Kidney epithelial cell (primary cell): Measurements from ENCODE around the gene CTNNBIP1. TPM values are rescaled to one million over a fixed set of nuclear protein-coding genes. Genes with fewer than 3 reads are reported as not detected.

Source experiments
- DNase-seq: peaks from one replicate; pipeline ENCODE4 v3.0.0-alpha.2; 2010; ENCODE audit warnings: low read depth
- H3K27me3 ChIP-seq: 2 replicates; pipeline ENCODE4 v1.6.0; 2011; ENCODE audit warnings: low read length; ENCODE audit not compliant: control insufficient read depth, insufficient read depth
- H3K36me3 ChIP-seq: 2 replicates; pipeline ENCODE4 v1.5.1; 2011; ENCODE audit warnings: low read length; ENCODE audit not compliant: control insufficient read depth, insufficient read depth
- H3K4me3 ChIP-seq: 2 replicates; pipeline ENCODE4 v1.5.1; 2011; ENCODE audit warnings: low read depth, mild to moderate bottlenecking, control low read depth, low read length
- total RNA-seq: library from RNA; depleted of rRNA; stranded (reverse); fragments of >200 nt; gene quantifications from 2 replicates; pipeline ENCODE4 v1.2.3, GENCODE V29; 2015
- TF ChIP-seq, protein P1 (sequence below): IDR thresholded peaks from 2 replicates; pipeline ENCODE4 v1.5.1; 2011; ENCODE audit warnings: mild to moderate bottlenecking, moderate library complexity, low read length, control low read depth, inconsistent platforms; ENCODE audit not compliant: insufficient read depth, poor library complexity, severe bottlenecking

CTNNBIP1 gene
- total RNA-seq, 1 donor from 2014 or later, result 27.4 TPM

DNA sequence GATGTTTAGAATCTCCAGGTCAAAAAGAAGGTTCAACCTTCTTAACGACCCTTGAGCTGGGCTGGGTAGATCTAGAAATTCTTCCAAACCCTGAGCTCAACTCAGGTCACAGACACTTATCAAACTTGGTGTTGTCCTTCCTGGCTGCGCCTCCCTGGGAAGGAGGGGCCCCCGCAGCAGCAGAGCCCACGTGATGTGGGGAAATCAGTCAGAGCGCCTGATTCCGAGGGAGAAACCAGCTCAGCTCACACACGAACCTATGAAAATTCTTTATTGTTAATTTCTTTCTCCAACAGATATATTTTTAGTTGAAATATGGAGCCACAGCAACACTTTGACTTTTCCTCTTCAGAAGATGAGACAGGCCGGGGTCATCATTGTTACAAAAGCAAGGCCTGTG lies 62.0 kb downstream of the CTNNBIP1 start:
- TF ChIP-seq, protein P1, sequence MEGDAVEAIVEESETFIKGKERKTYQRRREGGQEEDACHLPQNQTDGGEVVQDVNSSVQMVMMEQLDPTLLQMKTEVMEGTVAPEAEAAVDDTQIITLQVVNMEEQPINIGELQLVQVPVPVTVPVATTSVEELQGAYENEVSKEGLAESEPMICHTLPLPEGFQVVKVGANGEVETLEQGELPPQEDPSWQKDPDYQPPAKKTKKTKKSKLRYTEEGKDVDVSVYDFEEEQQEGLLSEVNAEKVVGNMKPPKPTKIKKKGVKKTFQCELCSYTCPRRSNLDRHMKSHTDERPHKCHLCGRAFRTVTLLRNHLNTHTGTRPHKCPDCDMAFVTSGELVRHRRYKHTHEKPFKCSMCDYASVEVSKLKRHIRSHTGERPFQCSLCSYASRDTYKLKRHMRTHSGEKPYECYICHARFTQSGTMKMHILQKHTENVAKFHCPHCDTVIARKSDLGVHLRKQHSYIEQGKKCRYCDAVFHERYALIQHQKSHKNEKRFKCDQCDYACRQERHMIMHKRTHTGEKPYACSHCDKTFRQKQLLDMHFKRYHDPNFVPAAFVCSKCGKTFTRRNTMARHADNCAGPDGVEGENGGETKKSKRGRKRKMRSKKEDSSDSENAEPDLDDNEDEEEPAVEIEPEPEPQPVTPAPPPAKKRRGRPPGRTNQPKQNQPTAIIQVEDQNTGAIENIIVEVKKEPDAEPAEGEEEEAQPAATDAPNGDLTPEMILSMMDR, result no peak
- H3K36me3 ChIP-seq, result no peaks in the 10 kb centered on the region
- H3K27me3 ChIP-seq, result no peaks in the 10 kb centered on the region
- DNase-seq, result no peak
- no peak overlapping the region for H3K4me3 ChIP-seq

DNA sequence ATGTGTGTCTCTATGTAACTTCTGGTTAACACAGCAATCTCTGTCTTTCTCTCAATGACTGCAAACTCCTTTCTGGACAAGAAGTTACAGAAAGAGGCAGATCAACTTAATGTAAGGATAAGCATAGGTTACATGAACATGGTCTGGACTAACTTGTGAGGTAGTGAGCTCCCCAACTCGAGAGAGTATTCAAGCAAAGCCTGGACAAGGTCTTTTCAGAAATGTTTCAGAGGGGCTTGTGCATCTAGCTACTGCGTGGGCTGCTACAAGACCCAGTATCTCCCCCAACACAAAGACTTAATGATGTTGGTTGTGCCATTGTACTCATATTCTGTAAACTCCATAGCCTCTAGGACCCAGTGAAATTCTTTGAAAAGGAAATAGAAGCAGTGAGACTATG lies 62.8 kb downstream of the CTNNBIP1 start:
- H3K4me3 ChIP-seq, result no peak overlapping the region
- TF ChIP-seq, protein P1, result no peak
- H3K27me3 ChIP-seq, result no peaks in the 10 kb centered on the region
- no peak for DNase-seq
- H3K36me3 ChIP-seq, result no peaks in the 10 kb centered on the region

- H3K27me3 ChIP-seq, result no peaks in the 10 kb centered on the region
- H3K36me3 ChIP-seq, result no peaks in the 10 kb centered on the region
- no peak overlapping the region for H3K4me3 ChIP-seq
- TF ChIP-seq, protein P1, result no peak
- DNase-seq, result no peak
Observed at GRCh38 chr1:9846611-9847171, 63.4 kb downstream of the CTNNBIP1 start.

GRCh38 chr1:9845914-9846313 lies 64.2 kb downstream of the CTNNBIP1 start:
- H3K27me3 ChIP-seq, result no peaks in the 10 kb centered on the region
- H3K36me3 ChIP-seq, result no peaks in the 10 kb centered on the region
- no peak for DNase-seq
- TF ChIP-seq, protein P1, result no peak
- no peak overlapping the region for H3K4me3 ChIP-seq

DNA sequence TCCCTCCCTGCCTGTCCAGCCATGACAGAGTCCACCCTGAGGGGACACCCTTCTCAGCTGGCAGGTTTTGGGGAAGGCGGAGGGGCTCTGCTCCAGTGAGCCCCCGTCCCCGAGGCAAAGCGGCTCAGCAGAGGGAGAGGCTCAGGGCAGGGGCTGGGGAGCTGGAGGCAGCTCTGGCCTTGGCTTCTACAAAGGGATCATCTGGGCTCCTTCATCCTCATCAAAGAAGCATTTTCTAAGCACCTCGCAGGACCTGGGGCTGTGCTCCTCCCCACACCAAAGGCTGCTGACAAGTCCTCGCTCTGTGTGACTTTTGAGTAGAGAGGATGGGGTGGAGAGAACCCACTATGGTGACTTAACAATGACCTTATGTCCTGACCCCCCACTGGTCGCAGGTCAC lies 65.3 kb downstream of the CTNNBIP1 start:
- Histone ChIP-seq H3K4me3 (no peak overlapping the region), H3K36me3 (no peaks in the 10 kb centered on the region), H3K27me3 (no peaks in the 10 kb centered on the region)
- DNase-seq, result no peak
- TF ChIP-seq, protein P1, result no peak

GRCh38 chr1:9844106-9844505 lies 66.0 kb downstream of the CTNNBIP1 start:
- Histone ChIP-seq H3K36me3 (no peaks in the 10 kb centered on the region), H3K27me3 (no peaks in the 10 kb centered on the region), H3K4me3 (no peak overlapping the region)
- TF ChIP-seq, protein P1, result no peak
- no peak for DNase-seq
